SK-N-DZ (cell line): ENCODE measurements around the gene SYT7. TPM values are rescaled to one million over a fixed set of nuclear protein-coding genes. Genes with fewer than 3 reads are reported as not detected.
"Not testable (repeated sequence)": the region's sequence is repeated elsewhere in the genome, so short reads cannot be mapped to it uniquely, and the experiment has no call there.

ENCODE experiments used
- DNase-seq: peaks from one replicate; pipeline ENCODE4 v3.0.0-alpha.2; 2015; ENCODE audit warnings: low spot score
- polyA plus RNA-seq, 2 experiments: library from polyadenylated mRNA; depleted of rRNA; stranded (reverse); fragments of >200 nt; gene quantifications; 2 replicates each; pipeline ENCODE4 v1.2.3, GENCODE V29; 2014

SYT7 gene, protein sequence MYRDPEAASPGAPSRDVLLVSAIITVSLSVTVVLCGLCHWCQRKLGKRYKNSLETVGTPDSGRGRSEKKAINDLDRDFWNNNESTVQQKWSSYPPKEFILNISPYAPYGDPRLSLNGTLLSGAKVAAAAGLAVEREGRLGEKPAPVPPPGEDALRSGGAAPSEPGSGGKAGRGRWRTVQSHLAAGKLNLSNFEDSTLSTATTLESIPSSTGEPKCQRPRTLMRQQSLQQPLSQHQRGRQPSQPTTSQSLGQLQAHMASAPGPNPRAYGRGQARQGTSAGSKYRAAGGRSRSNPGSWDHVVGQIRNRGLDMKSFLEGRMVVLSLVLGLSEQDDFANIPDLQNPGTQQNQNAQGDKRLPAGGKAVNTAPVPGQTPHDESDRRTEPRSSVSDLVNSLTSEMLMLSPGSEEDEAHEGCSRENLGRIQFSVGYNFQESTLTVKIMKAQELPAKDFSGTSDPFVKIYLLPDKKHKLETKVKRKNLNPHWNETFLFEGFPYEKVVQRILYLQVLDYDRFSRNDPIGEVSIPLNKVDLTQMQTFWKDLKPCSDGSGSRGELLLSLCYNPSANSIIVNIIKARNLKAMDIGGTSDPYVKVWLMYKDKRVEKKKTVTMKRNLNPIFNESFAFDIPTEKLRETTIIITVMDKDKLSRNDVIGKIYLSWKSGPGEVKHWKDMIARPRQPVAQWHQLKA
- 4.7 and 7.4 TPM in 2 replicates for polyA plus RNA-seq (2014; cell fraction: cytosol; rRNA removed)
- 6.4 and 8.0 TPM in 2 replicates for polyA plus RNA-seq (2014; cell fraction: nucleus; rRNA removed)

DNA sequence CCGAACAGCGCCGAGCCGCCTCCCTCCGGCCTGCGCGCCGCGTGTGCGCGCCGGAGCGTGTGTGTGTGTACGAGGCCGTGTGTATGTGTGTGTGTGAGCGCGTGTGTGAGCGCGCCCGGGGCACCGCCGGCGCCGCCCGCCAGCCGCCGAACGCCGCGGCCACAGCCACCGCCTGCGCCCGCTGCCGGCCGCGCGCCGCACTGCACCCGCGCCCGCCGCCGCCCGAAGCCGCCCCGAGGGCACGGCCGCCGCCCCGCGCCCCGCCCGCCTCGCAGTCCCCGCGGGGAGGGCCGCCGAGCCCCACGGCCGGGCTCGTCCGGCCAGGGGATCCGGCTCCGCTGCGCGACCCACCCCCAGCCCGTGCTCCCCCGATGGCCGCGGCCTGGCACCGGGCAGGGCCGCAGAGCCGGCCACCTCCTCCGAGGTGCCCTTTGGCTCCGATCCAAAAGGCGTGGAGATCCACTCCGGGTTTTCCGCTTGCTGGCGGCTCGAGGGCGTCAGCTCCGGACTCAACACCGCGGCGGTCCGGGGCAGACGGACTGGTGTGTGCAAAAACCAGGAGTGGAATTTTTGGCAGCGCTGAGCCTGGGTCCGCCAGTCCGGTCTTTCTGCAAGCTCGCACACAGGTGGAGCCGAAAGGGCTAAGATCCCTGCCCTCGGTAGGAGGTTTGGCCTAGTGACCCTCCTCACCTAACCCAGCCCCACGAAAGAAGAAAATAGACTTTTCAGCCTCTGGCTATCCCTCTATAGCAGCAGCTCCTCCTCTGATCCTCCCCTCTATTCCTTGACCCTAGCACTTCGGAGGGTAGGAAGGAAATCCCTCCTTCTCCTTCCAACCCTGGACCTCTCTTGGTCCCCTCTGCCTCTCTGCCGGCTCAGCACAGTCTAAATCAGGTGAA, at the start of gene SYT7:
Gene SYT7 (minus strand): TSS at position 47 of the 899 bp plus-strand sequence. CDS start 256 bp downstream, outside the sequence.
- DNase-seq = peak; percentile 93

DNA sequence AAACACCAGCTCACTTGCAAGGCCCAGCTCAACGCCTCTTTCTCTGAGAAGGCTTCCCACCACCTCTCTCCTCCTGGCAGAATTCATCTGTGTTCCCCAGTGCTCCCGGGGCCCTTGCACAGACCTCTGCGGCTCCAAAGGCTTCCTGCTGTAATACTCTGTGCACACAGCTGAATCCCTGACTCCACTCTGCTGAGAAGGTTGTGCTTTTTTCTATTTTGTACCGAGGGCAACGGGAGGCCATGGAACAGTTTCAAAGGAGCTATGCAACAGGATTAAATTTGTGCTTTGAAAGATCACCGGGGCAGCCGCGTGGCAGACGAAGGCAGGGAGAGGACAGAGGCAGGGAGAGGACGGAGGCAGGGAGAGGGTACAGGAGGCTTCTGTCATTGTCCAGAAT, 49.2 kb upstream of the SYT7 start:
- DNase-seq = no peak

DNA sequence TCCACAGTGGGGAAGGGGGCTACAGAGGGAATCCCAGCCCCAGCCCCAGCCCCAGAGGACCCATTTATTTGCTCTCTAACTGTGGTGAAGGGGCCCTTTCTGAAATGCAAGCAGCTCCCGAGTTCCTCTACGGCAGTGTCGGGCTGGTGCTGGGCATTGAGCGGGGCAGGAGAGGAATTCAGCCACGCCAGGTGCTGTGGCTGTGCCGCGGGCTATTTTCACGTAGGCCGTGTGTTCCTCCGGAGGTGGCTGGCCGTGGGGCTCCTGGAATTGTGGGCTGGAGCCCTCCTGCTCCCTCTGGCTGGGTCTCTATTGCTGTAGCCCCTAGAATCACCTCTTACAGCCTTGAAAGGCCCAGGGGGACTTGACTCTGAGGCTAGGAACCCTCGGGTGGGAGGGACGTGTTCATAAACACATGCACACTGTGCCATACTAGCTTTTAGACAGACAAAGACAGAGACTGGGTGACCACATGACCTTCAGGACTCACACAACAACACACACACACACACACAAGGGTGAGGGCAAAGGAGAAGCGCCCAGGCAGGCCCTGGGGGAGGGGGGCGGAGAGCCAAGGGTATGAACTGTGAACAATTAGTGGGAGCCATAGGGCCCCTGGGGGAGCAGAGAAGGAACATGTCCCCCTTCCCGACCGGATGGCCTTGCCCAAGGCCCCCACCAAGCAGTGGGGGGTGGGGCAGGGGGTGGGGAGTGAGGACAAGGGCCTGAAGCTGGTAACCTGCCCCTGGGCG, 48.4 kb upstream of the SYT7 start:
- DNase-seq = no peak

DNA sequence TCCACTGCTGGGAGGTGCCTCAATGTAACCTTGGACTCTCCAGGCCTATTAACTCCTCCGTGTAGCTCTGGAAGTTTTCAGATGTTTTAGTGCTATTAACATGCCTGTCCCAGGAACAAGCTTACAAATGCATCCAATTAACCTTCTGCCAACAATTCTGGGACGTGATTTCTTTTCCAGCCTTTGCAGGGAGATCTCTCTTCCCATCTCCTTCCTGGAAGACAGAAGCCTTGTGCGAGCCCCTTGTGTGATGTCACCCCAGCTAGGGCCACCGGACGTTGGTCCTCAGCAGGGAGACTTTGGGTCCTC, 47.7 kb upstream of the SYT7 start:
- no peak for DNase-seq

DNA sequence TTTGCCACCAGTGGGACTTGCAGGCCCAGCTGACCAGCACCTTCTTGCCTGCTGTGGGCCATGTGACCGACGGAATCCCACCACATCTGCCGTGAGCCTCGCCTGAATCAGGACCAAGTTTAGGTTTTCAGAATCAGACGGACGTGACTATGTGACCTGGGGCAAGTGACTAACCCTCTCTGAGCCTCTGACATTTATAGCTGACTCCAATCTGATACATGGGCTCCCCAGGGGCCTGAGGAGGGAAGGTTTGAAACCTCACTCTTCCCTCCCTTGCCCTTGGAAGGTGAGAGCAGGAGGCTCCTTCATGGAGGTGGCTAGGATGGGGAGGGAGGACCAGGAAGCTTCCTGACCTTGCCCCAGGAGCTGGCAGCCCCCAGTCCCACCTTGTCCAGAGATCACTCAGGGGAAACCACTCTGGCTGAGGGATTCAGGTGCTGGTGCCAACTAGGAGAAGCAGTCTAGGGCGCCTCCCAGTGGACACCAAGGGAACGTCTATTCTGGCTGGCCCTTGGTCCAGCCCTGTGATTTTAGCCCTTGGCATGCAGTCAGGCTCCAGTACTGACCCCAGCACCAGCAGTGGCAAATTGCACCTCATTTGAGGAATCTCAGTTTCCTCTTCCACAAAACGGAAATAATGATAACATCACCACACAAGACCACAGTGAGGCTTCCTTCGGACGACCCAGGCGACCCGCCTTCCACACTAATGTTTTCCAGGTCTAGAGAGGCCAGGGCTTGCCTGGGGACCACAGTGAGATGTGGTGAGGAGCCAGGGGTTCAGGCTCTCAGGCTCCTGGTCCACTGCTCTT, 47.2 kb upstream of the SYT7 start:
- peak; percentile 56 for DNase-seq

DNA sequence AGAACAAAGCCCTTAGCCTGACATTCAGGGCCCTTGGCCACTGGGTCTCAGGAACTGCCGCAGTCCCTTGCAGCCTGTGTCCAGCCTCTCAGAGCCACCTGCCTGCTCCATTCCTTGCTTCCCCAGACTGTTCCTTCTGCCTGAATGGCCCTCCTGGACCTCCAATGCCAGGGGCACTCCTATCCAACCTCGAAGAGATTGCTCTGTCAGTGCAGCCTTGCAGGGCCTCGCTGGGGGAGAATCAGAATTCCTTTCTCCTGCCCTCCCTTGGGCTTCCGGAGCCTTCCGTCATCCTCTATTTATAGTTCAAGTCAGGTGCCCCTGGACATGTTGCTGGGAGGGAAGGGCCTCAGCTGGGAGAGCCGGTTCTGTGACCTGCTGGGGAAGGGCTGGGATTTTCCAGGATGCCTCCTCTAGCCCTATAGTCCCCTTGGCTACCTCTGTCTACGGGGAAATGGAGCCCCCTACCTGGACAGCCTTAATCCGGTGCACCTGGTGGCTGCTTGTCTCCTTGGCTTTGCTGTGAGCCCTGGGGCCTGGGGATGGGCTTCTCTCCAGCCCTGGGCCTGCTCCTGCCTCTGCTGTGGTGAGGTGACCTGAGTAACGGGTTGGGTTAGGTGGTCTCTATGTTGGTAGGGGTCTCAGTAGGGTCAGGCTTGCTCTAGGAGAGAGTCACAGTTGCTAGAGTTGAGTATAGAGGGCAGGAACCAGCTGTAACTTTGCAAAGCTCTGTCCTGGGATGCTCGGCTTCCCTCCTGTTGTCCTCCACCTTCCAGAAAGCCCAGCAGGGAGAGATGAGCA, 45.9 kb upstream of the SYT7 start:
- no peak for DNase-seq

DNA sequence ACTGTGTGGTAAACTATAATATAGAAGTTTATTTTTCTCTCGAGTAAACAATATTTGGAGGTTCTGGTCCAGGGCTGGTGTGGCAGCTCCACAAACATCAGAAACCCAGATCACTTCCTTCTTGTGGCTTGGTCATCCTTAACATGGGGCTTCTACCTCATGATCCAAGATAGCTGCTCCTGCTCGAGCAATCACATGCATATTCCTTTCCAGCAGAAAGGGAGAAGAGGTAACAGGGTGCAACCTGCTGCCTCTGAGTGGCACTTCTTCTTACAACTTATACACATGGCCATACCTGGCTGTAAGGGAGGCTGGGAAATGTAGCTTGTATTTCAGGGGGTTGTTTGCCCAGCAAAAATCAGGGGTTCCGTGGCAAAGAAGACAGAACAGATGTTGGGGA, 44.6 kb upstream of the SYT7 start:
- DNase-seq = no peak

DNA sequence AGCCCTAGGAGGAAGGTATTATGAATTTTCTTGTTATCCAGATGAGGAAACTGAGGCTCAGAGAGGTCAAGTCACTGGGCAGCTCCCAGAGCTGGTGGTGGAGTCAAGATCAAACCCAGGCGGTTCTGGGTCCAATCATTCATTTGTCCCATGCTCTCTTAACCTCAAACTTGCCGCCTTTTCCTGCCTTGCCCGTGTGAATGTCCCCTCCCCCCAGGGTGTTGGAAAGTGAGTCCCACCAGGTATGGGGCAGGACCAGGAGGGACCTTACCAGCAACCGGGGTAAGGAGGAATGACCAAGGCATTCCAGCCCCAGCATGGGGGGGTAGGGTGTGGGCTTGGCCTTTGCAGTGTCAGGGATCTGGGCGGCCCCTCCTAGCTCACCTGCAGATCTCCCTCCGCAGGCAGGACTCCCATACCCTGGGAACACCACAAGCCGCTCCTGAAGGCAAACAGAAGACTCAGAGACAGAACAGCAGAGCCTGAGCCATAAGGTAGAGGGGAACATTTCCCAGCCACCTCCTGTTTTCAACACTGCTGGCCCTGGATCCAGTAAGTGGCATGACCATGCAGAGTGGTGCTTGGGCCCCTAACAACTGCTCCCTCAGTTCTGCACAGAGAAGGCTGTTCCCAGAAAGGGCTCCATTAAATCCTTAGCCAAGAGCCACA, 41.2 kb upstream of the SYT7 start:
- no peak for DNase-seq

DNA sequence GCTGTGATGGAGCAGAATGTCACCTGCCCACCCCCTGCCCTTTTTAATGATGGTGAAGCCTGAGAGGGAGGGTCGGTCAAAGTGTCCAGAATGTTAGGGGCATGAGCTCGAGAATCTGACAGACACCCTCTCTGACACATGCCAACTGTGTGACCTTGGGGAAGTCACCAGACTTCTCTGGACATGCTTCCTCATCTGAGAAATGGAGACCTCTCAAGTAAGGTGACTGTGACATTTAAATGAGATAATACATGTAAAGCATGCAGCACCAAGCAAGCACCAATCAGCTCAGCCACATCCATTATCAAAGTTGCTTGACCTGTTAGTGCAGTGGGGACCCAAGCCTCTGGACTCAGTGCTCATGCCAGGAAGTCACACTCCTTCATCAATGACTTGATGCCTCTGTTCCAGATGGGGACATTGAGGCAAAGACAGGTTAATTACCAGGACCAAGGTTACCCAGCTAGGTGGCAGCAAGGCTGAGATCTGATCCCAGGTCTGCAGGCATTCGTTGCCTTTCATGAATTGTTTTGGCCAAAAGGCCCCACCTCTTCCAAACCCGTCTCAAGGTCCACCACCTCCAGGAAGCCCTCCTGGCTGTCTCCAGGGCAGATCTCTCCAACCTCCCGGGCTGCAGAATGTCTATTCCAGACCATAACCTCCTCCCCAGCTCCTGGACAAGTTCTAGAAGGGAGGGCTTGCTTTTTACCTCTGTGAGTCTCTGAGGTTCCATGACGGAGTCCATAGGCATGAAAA, 38.8 kb upstream of the SYT7 start:
- DNase-seq = no peak

DNA sequence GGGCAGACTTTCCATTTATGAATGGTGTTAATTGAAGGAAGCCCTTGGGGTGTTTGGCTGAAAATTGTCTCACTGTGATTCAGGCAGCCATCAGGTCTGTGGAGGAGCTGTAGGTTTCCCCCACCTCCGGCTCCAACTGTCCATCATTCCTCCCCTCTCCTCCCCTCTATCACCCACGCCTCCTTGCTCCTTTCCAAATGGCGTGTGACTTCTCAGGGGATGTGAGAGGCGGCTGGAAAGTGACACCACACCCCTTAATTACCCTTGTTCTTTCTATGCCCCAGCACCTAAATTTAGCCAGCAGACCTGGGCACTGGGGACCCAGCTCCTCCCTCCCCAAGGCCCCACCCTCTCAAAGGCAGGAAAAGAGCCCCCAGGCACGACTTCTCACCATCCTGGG, 38.1 kb upstream of the SYT7 start:
- DNase-seq = no peak

DNA sequence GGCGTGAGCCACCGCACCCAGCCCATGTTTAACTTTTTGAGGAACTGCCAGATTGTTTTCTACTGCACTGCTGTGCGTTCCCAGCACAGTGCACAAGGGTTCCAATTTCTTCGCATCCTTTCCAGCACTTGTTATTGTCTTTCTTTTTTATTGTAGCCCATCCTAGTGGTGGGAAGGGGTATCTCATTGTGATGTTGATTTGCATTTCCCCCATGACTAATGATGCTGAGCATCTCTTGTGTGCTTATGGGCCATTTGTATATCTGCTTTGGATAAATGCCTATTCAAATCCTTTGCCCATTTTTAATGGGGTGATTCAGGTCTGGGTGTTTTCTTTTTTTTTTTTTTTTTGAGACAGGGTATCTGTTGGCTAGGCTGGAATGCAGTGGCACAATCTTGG, 36.6 kb upstream of the SYT7 start:
- DNase-seq = no peak

DNA sequence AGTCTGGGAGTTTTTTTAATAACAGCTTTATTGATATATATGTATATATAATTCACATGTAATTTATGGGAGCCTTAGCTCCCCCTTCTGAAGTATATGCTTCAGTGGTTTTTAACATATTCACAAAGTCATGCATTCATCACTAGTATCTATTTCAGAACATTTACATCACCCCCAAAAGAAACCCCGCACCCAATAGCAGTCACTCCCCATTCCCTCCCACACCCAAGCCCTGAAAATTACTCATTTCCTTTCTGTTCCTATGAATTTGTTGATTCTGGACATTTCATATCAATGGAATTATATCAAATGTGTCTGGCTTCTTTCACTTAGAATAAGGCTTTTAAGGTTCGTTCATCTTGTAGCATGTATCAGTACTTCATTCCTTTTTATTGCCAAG, 35.6 kb upstream of the SYT7 start:
- no peak for DNase-seq

DNA sequence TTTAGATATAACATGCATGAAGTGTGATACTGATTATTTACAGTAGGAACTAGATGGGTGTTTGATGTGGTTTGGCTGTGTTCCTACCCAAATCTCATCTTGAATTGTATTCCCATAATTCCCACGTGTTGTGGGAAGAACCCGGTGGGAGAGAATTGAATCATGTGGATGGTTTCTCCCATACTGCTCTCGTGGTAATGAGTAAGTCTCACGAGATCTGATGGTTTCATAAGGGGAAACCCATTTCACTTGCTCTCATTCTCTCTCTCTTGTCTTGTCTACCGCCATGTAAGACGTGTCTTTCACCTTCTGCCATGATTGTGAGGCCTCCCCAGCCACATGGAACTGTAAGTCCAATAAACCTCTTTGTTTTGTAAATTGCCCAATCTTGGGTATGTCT, 33.9 kb upstream of the SYT7 start:
- DNase-seq = not testable (repeated sequence)

DNA sequence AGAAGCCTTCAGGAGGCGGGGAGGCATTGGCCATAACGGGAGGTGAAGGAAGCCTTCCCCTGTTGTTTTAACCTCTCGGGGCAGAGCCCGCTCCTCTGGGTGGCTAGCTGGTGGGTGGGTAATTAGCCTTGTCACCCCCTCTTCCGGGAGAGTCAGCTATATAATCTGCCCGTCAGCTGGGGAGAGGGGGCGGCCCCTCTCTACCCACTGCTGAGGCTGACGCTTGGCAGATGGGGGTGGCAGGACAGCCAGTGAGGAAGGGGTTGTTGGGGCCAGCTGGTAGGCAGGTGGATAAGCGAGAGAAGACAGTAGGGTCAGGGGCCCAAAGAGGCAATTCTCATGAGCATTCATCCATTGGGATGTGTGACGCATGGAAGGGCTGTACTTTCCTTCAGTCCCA, 33.0 kb upstream of the SYT7 start:
- no peak for DNase-seq

DNA sequence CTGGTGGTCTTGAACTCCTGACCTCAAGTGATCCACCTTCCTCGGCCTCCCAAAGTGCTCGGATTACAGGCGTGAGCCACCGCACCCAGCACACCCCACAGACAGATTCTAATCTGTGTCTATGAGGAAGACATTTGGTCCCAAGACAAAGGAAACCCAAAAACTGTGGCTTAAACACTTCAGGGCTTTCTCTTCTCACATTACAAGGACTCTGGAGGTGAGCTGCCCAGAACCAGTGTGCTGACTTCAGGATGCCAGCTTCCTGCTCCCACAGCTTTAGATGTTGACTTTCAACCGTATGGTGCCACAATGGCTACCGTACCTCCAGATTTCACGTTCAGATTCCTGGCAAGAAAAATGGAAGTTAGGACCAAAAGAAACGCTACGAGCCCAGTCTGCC, 32.2 kb upstream of the SYT7 start:
- no peak for DNase-seq

DNA sequence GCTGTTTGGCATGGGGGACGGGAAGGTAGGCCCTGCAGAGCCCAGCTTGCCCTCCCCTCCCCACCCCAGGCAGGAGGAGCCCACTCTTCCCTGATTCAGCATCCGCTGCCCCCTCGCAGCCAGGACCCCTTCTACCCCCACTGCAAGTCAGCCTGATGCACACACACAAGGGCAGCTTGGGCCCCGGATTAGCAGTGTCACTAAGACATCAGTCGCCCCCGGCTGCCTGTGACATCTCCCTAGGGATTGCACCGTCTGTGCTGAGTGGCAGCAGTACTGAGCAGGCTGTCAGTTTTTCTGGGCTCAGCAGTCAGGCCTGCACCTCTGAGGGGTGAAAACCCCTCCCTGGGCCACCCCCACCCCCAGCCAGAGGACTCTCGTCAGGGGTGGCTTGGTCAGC, 30.4 kb upstream of the SYT7 start:
- peak; percentile 78 for DNase-seq

DNA sequence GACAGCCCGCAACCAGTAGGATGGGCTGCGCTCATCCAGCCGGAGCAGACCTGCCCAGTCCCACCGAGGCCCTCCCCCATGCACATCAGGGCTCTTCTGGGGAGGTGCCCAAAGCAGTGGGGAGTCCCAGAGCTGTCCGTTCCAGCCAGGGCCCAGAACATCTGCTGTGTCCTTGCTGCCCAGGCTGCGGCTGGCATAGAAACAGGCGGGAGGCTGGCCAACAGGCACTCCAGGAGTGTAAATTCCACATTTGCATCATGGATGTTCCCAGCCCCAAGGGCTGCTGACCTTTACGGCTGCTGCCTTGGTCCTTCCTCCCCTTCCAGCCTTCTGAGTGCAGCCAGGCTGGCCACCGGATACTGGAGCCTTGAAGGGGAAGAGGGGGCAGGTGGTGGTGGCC, 30.0 kb upstream of the SYT7 start:
- DNase-seq = no peak

DNA sequence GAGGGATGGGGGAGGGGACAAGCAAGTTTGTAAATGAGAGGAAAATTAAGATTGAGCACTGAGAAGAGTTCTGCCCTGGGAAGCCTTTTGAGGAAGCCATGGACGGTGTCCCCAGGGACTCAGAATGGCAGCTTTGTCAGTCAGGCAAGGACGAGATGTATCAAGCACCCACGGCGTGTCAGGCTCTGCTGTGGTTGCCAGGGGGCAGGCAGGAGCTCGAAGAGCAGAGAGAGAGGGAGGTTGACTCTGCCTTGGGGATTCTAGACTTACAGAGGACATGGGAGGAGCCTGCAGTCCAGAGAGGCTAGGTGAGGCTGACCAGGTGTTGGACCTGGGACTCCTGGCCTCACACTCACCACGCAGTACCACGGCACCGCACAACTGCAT, 29.1 kb upstream of the SYT7 start:
- peak; percentile 69 for DNase-seq
